ENCODE data around the gene TTC34. TPM values are rescaled to one million over a fixed set of nuclear protein-coding genes. Genes with fewer than 3 reads are reported as not detected.

The TTC34 gene
- polyA plus RNA-seq, 1 of the 3 experiments (the other 2 are of a cell fraction) = 0.16 TPM

GRCh38 chr1:2812939-2813653, 11.6 kb upstream of the TTC34 start:
- Histone ChIP-seq H3F3A (replicated peaks; ENCODE audit: insufficient read depth) (no peaks in the 10 kb centered on the region), H3K4me2 (no peak overlapping the region), H3K79me2 (ENCODE audit: insufficient read depth) (no peaks in the 10 kb centered on the region), H3K9ac (no peak overlapping the region), H3K27ac (ENCODE audit: low read depth in 2 of 2, low read length in 1 of 2) (no peak overlapping the region), H4K20me1 (ENCODE audit: insufficient read depth) (no peaks in the 10 kb centered on the region), H2AFZ (ENCODE audit: low read depth) (no peak overlapping the region), H3K4me3 (ENCODE audit: low read depth in 2 of 2, low read length in 1 of 2) (no peak overlapping the region), H3K4me1 (ENCODE audit: control insufficient read depth in 1 of 2, insufficient read depth in 2 of 2, low read depth in 1 of 2, low read length in 1 of 2) (no peaks in the 10 kb centered on the region), H3K9me3 (no peaks in the 10 kb centered on the region), H3K9me2 (no peaks in the 10 kb centered on the region), H3K27me3 (ENCODE audit: insufficient read depth) (no peaks in the 10 kb centered on the region; the same call in 1 of the 2 replicates), H3K36me3 (replicated peaks in 1 of 2; ENCODE audit: control insufficient read depth in 1 of 2, insufficient read depth in 2 of 2, low read length in 1 of 2) (no peaks in the 10 kb centered on the region)
- CTCF ChIA-PET = interaction anchor here (1.6 kb wide), 1 partner anchor 8 kb away, joined by 6 read pairs; no protein-coding TSS in a partner anchor
- POLR2A ChIA-PET = no interaction called here
- TF ChIP-seq JUND (IDR thresholded peaks at IDR 0.05) = no peak
- TF ChIP-seq EP300 (IDR thresholded peaks at IDR 0.05; ENCODE audit: borderline replicate concordance in 1 of 2, low read depth in 1 of 2, low read length in 1 of 2) = no peak
- TF ChIP-seq USF1 (IDR thresholded peaks at IDR 0.05; ENCODE audit: borderline replicate concordance, low read depth) = no peak
- no peak for TF ChIP-seq MXI1 (IDR thresholded peaks at IDR 0.05; ENCODE audit: low read depth, low read length)
- TF ChIP-seq GABPA (IDR thresholded peaks at IDR 0.05; ENCODE audit: low read depth) = no peak
- TF ChIP-seq YY1 (IDR thresholded peaks at IDR 0.05; ENCODE audit: low read depth) = no peak
- no peak for TF ChIP-seq ELF1 (IDR thresholded peaks at IDR 0.05)
- 24% methylated on average over 5 of the region's 34 CpGs for WGBS (ENCODE audit: low lambda C conversion rate)
- DNase-seq = no peak

- Histone ChIP-seq H3K4me3 (ENCODE audit: low read depth in 2 of 2, low read length in 1 of 2) (no peak overlapping the region), H3K9me3 (no peaks in the 10 kb centered on the region), H3K36me3 (replicated peaks in 1 of 2; ENCODE audit: control insufficient read depth in 1 of 2, insufficient read depth in 2 of 2, low read length in 1 of 2) (no peaks in the 10 kb centered on the region), H3K79me2 (ENCODE audit: insufficient read depth) (no peaks in the 10 kb centered on the region), H2AFZ (ENCODE audit: low read depth) (no peak overlapping the region), H3K27ac (ENCODE audit: low read depth in 2 of 2, low read length in 1 of 2) (no peak overlapping the region), H3F3A (replicated peaks; ENCODE audit: insufficient read depth) (no peaks in the 10 kb centered on the region), H3K4me2 (no peak overlapping the region), H3K4me1 (ENCODE audit: control insufficient read depth in 1 of 2, insufficient read depth in 2 of 2, low read depth in 1 of 2, low read length in 1 of 2) (no peaks in the 10 kb centered on the region), H4K20me1 (ENCODE audit: insufficient read depth) (no peaks in the 10 kb centered on the region), H3K9ac (no peak overlapping the region), H3K9me2 (no peaks in the 10 kb centered on the region), H3K27me3 (ENCODE audit: insufficient read depth) (no peaks in the 10 kb centered on the region)
- DNase-seq = no peak
- WGBS (ENCODE audit: low lambda C conversion rate) = 6% methylated on average over 7 of the region's 7 CpGs
- POLR2A ChIA-PET = no interaction called here
- TF ChIP-seq RCOR1 (IDR thresholded peaks at IDR 0.05; ENCODE audit: low read length) = no peak
- TF ChIP-seq NRF1 (IDR thresholded peaks at IDR 0.05; ENCODE audit: low read depth, low read length) = no peak
- TF ChIP-seq TAF1 (IDR thresholded peaks at IDR 0.05; ENCODE audit: borderline replicate concordance, low read depth, low read length) = no peak
- no peak for TF ChIP-seq REST (IDR thresholded peaks at IDR 0.05; ENCODE audit: low read depth, low read length)
- no peak for TF ChIP-seq EZH2phosphoT487 (IDR thresholded peaks at IDR 0.05; ENCODE audit: borderline replicate concordance, low read depth)
- TF ChIP-seq POLR2AphosphoS5 (IDR thresholded peaks at IDR 0.05; ENCODE audit: low read depth, low read length) = no peak
- no peak for TF ChIP-seq EP300 (IDR thresholded peaks at IDR 0.05; ENCODE audit: borderline replicate concordance in 1 of 2, low read depth in 1 of 2, low read length in 1 of 2)
- no peak for TF ChIP-seq GABPA (IDR thresholded peaks at IDR 0.05; ENCODE audit: low read depth)
- TF ChIP-seq YY1 (IDR thresholded peaks at IDR 0.05; ENCODE audit: low read depth) = no peak
- TF ChIP-seq USF2 (IDR thresholded peaks at IDR 0.05; ENCODE audit: borderline replicate concordance, low read depth, low read length) = no peak
- TF ChIP-seq USF1 (IDR thresholded peaks at IDR 0.05; ENCODE audit: borderline replicate concordance, low read depth) = no peak
- no peak for TF ChIP-seq CHD2 (IDR thresholded peaks at IDR 0.05; ENCODE audit: low read length, partially characterized antibody)
- TF ChIP-seq CTCF (IDR thresholded peaks at IDR 0.05) = no peak
- TF ChIP-seq JUND (IDR thresholded peaks at IDR 0.05) = no peak
- no peak for TF ChIP-seq MAX (IDR thresholded peaks at IDR 0.05; ENCODE audit: low read depth)
- CTCF ChIA-PET = interaction anchor here (1.6 kb wide), 1 partner anchor 9 kb away, joined by 6 read pairs; no protein-coding TSS in a partner anchor
These were observed 10.6 kb upstream of the TTC34 start for GRCh38 chr1:2812136-2812535.
